ENCODE measurements around the gene SDHD. TPM values are rescaled to one million over a fixed set of nuclear protein-coding genes. Genes with fewer than 3 reads are reported as not detected.

Gene SDHD
- total RNA-seq, 6 experiments from 2014 or later, result 81.8 to 105 (median 91.5) TPM

DNA sequence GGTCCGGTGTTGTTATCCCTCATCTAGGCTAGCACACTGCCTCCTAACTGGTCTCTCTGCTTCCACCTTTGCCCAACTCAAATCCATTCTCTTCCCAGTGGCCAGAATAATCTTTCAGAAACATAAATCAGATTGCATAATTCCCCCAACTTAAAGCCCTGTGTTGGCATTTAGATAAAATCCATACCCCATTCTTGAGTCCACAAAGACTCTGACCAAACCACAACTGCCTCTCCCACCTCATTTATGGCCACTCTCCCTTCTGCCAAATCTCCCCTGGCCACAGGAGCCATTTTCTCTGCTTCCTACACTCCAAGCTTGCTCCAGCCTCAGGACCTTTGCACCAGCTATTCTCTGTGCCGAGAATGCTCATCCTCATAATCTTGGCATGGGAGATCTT is 40.4 kb downstream of the SDHD start:
- DNase-seq, result no peak
- TF ChIP-seq, protein P1, sequence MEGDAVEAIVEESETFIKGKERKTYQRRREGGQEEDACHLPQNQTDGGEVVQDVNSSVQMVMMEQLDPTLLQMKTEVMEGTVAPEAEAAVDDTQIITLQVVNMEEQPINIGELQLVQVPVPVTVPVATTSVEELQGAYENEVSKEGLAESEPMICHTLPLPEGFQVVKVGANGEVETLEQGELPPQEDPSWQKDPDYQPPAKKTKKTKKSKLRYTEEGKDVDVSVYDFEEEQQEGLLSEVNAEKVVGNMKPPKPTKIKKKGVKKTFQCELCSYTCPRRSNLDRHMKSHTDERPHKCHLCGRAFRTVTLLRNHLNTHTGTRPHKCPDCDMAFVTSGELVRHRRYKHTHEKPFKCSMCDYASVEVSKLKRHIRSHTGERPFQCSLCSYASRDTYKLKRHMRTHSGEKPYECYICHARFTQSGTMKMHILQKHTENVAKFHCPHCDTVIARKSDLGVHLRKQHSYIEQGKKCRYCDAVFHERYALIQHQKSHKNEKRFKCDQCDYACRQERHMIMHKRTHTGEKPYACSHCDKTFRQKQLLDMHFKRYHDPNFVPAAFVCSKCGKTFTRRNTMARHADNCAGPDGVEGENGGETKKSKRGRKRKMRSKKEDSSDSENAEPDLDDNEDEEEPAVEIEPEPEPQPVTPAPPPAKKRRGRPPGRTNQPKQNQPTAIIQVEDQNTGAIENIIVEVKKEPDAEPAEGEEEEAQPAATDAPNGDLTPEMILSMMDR (IDR thresholded peaks at IDR 0.05), result no peak
- Mint-ChIP-seq H3K9me3 (no peaks in the 10 kb centered on the region), H3K36me3 (ENCODE audit: low read depth) (peaks cover 10% of the 10 kb centered on the region), H3K4me1 (ENCODE audit: low read depth) (peaks cover 49% of the 10 kb centered on the region), H3K27me3 (ENCODE audit: insufficient read depth) (no peaks in the 10 kb centered on the region; the same call in 1 of the 2 replicates), H3K4me3 (no peak overlapping the region), H3K27ac (no peak overlapping the region; the same call in 1 of the 2 replicates)

DNA sequence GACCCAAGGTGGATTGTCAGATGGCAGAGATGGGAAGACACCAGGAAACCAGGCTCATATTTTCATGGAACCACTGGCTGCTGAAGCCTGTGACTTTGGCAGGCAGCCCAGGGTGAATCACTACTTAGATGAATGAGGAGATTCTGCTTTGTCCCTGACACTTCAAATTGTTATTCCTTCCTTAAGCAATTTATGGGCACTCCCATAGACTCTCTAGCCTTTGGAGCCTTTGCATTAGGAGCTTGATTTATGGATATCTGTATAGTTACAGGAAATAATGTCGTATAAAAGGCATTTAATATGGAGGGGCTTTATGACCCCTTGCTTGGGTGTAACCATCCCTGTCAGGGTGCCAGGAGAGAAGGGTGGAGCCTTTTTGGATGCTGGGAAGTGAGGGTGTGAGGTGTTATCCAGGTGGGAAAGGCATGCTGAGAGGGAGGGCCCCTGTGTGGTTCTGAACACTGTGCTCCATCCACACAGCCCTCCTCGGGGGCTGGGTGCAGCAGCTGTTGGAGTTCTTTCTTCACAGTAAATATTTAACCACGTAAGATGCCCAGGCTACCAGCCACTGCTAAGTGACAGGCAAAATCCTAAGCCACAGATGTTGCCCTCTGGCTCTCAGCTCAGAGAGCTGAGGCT is 41.9 kb downstream of the SDHD start:
- H3K27me3 Mint-ChIP-seq (ENCODE audit: insufficient read depth), result peaks cover 1% of the 10 kb centered on the region; the same call in 1 of the 2 replicates
- peak; percentile 84 for DNase-seq
- TF ChIP-seq, protein P1 (IDR thresholded peaks at IDR 0.05), result no peak
- peak overlapping the region; percentile 30; the same call in 1 of the 2 replicates for H3K27ac Mint-ChIP-seq
- no peaks in the 10 kb centered on the region for H3K9me3 Mint-ChIP-seq
- H3K4me1 Mint-ChIP-seq (ENCODE audit: low read depth), result peaks cover 44% of the 10 kb centered on the region
- peak overlapping the region; percentile 14; the same call in 1 of the 2 replicates for H3K4me3 Mint-ChIP-seq
- H3K36me3 Mint-ChIP-seq (ENCODE audit: low read depth), result peaks cover 6% of the 10 kb centered on the region; the same call in 1 of the 2 replicates

DNA sequence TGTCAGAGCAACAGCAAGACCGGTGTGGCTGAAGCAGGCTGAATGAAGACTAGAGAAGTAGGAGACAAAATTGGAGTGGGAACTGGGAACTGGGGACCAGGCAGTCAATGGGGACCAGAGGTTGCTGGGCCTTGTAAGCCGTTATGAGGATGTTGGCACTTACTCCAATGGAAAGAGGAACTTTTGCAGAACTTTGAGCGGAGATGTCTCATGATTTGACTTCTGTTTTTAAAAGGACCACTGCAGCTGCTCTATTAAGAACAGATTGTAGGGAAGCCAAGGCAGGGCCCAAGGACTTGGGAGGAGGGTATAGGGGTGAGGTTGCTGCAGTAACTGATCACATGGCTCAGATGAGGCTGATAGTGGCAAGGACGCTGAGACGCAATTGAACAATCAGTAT is 43.0 kb downstream of the SDHD start:
- TF ChIP-seq, protein P1 (IDR thresholded peaks at IDR 0.05), result no peak
- peaks cover 6% of the 10 kb centered on the region; the same call in 1 of the 2 replicates for H3K36me3 Mint-ChIP-seq (ENCODE audit: low read depth)
- no peak overlapping the region for H3K4me3 Mint-ChIP-seq
- H3K27ac Mint-ChIP-seq, result no peak overlapping the region
- H3K27me3 Mint-ChIP-seq (ENCODE audit: insufficient read depth), result peaks cover 1% of the 10 kb centered on the region; the same call in 1 of the 2 replicates
- DNase-seq, result no peak
- H3K4me1 Mint-ChIP-seq (ENCODE audit: low read depth), result peaks cover 42% of the 10 kb centered on the region
- no peaks in the 10 kb centered on the region for H3K9me3 Mint-ChIP-seq

DNA sequence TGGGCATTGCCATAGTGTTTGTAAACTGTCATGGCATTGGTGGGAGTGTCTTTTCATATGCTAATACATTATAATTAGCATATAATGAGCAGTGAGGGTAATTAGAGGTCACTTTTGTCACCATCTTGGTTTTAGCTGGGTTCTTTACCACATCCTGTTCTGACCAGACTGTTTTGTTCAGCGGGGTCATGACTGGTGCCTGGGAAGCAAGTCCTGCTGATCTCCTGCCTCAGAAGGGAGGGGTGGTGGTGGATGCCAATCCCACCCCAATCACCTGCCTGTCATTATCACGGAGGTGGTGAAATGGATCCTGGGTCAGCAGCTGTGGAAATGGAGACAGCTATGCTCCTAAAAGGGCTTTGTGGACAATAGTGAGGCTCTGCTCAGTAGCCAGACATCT is 46.1 kb downstream of the SDHD start:
- no peak overlapping the region for H3K4me3 Mint-ChIP-seq
- H3K36me3 Mint-ChIP-seq (ENCODE audit: low read depth), result no peaks in the 10 kb centered on the region
- H3K27ac Mint-ChIP-seq, result no peak overlapping the region
- no peak for DNase-seq
- TF ChIP-seq, protein P1 (IDR thresholded peaks at IDR 0.05), result no peak
- no peaks in the 10 kb centered on the region for H3K9me3 Mint-ChIP-seq
- H3K27me3 Mint-ChIP-seq (ENCODE audit: insufficient read depth), result peaks cover 1% of the 10 kb centered on the region; the same call in 1 of the 2 replicates
- peaks cover 32% of the 10 kb centered on the region for H3K4me1 Mint-ChIP-seq (ENCODE audit: low read depth)

DNA sequence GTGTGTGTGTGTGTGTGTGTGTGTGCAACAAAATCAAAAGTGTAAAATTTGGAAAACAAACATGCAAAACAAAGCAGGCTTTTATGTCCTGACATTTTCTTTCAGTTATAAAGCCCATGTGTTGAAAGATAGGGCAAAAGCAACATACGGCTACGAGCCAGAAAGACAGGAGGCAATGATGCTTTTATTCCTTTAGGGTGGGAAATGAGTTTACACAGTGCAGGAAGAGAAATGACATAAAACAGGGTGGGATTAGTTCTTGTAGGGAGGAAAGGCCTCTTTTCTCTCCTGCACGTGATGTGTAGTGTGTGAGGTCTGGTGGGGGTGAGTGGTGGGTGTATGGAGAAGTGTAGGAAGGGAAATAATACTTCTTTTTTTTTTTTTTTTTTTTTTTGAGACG is 47.8 kb downstream of the SDHD start:
- Mint-ChIP-seq H3K4me3 (no peak overlapping the region), H3K27me3 (ENCODE audit: insufficient read depth) (peaks cover 1% of the 10 kb centered on the region; the same call in 1 of the 2 replicates), H3K27ac (no peak overlapping the region; the same call in 1 of the 2 replicates), H3K9me3 (no peaks in the 10 kb centered on the region), H3K36me3 (ENCODE audit: low read depth) (no peaks in the 10 kb centered on the region), H3K4me1 (ENCODE audit: low read depth) (peaks cover 15% of the 10 kb centered on the region)
- TF ChIP-seq, protein P1 (IDR thresholded peaks at IDR 0.05), result no peak
- DNase-seq, result no peak
